ENCODE data around the gene TMEM163. TPM values are rescaled to one million over a fixed set of nuclear protein-coding genes. Genes with fewer than 3 reads are reported as not detected.

TMEM163 gene
- total RNA-seq, 4 donors from 2014 or later = 0.27 to 4.7 (median 1.1) TPM

DNA sequence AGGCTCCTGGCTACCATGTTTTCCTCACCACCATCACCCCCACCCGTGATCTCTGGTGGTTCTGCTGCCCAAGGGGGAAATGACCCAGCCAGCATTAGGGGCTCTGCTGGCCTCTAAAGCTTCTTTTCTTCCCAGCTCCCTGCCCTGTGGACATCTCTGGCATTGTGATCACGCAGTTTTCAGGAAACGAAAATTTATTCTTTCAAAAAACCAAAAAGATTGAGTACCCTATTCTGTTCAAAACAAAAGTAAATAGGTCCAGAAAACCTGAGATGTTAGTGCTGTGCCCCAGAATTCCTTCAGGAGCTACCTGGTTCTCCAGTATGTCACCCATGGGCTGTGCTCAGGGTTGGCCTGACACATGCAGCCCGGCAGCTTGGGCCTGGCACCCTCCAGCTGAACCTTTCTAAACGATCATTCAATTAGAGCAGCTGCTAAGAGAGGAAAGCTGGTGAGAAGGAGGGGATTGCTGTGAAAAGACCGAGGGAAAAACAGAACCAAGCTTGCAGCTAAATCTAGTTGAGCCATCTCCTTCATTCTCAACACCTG is 307.4 kb downstream of the TMEM163 start:
- Histone ChIP-seq H3K27ac (peak overlapping the region in 1 of 3 donors; percentile 39), H3K9me3 (no peaks in the 10 kb centered on the region), H3K4me3 (replicated peaks in 1 of 3) (no peak overlapping the region), H3K27me3 (no peaks in the 10 kb centered on the region), H3K4me1 (peaks cover 0 to 18% of the 10 kb centered on the region in 2 donors), H3K36me3 (no peaks in the 10 kb centered on the region)
- DNase-seq = no peak
- TF ChIP-seq, protein P1, sequence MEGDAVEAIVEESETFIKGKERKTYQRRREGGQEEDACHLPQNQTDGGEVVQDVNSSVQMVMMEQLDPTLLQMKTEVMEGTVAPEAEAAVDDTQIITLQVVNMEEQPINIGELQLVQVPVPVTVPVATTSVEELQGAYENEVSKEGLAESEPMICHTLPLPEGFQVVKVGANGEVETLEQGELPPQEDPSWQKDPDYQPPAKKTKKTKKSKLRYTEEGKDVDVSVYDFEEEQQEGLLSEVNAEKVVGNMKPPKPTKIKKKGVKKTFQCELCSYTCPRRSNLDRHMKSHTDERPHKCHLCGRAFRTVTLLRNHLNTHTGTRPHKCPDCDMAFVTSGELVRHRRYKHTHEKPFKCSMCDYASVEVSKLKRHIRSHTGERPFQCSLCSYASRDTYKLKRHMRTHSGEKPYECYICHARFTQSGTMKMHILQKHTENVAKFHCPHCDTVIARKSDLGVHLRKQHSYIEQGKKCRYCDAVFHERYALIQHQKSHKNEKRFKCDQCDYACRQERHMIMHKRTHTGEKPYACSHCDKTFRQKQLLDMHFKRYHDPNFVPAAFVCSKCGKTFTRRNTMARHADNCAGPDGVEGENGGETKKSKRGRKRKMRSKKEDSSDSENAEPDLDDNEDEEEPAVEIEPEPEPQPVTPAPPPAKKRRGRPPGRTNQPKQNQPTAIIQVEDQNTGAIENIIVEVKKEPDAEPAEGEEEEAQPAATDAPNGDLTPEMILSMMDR (IDR thresholded peaks at IDR 0.05) = no peak
- no peak for TF ChIP-seq POLR2A (IDR thresholded peaks at IDR 0.05)
- intact Hi-C loops (cut with DNase I) = loop anchor here (5.0 to 10.0 kb wide), 3 partner anchors 167 to 527 kb away; no protein-coding TSS in a partner anchor
- 71 to 78% methylated on average over 6 of the region's 6 CpGs for WGBS, 2 donors

DNA sequence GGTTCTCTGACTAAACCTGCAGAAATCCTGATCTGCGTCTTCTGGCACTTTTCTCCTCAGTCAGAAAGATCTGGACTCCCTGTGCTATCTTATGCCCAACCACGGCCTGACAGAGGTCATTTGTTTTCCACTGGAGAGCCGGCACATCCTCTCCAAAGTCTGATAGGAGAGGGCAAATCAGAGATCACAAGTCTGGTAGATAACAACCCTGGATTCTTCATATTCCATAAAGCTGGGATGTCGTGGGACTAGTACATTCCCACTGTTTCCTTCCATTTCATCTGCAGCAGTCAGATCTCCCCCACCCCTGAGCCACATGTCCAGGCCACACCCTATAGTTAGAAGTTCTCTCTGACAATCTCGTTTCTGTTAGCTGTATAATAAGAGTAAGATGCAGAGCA is 308.0 kb downstream of the TMEM163 start:
- no peak for DNase-seq
- Histone ChIP-seq H3K4me3 (replicated peaks in 1 of 3) (no peak overlapping the region), H3K9me3 (no peaks in the 10 kb centered on the region), H3K36me3 (no peaks in the 10 kb centered on the region), H3K27me3 (no peaks in the 10 kb centered on the region), H3K4me1 (peaks cover 0 to 18% of the 10 kb centered on the region in 2 donors), H3K27ac (no peak overlapping the region)
- intact Hi-C loops (cut with DNase I) = loop anchor here (5.0 to 10.0 kb wide), 3 partner anchors 166 to 526 kb away; no protein-coding TSS in a partner anchor
- TF ChIP-seq POLR2A (IDR thresholded peaks at IDR 0.05) = no peak
- TF ChIP-seq, protein P1 (IDR thresholded peaks at IDR 0.05) = no peak
- 71 to 80% methylated on average over 5 of the region's 5 CpGs for WGBS, 2 donors

DNA sequence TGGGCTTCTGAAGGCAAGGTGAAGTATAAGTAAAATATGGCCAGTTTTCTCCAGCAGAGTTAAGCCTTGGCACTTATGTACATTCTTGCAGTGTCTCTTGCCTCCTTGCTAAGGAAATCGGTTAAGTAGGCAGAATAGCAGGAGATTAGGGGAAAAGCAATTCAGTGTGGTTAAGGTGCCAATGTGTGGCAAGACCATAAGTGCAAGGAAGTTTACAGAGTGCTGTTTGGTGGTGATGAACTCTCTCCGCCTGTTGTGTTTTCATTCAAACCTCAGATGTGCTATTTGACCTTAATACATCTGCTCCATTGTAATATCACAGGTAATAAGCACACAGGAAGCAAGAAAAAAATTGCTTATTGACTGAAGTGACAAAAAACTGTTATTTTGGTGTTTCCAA is 308.8 kb downstream of the TMEM163 start:
- H3K27me3 ChIP-seq = no peaks in the 10 kb centered on the region
- intact Hi-C loops (cut with DNase I) = loop anchor here (5.0 to 10.0 kb wide), 3 partner anchors 165 to 525 kb away; no protein-coding TSS in a partner anchor
- no peaks in the 10 kb centered on the region for H3K36me3 ChIP-seq
- peaks cover 0 to 18% of the 10 kb centered on the region in 2 donors for H3K4me1 ChIP-seq
- TF ChIP-seq POLR2A (IDR thresholded peaks at IDR 0.05) = no peak
- TF ChIP-seq, protein P1 (IDR thresholded peaks at IDR 0.05) = no peak
- no peak overlapping the region for H3K4me3 ChIP-seq (replicated peaks in 1 of 3)
- no peak for DNase-seq
- 84 to 87% methylated on average over 2 of the region's 2 CpGs for WGBS, 2 donors
- H3K27ac ChIP-seq = no peak overlapping the region
- no peaks in the 10 kb centered on the region for H3K9me3 ChIP-seq

DNA sequence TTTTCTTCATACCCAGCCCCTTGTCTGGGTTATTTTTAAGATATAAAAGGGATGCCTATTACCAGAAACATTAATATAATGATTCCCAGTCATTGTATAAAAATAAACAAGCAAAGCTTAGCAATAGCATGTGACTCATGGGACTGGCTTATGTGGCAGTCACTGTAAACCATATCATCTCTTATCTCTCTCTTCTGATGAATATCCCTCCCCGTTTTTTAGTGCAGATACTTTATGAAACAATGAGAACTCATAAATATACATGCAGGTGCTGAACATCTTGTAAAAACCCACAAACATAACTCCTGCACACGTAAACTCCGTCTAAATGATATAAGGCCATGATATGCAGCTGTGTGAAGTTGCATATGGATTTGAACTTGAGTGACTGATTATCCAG is 310.0 kb downstream of the TMEM163 start:
- TF ChIP-seq, protein P1 (IDR thresholded peaks at IDR 0.05) = no peak
- TF ChIP-seq POLR2A (IDR thresholded peaks at IDR 0.05) = no peak
- no peaks in the 10 kb centered on the region for H3K9me3 ChIP-seq
- DNase-seq = no peak
- 85 to 87% methylated on average over 3 of the region's 3 CpGs for WGBS, 2 donors
- H3K27me3 ChIP-seq = no peaks in the 10 kb centered on the region
- no peak overlapping the region for H3K4me3 ChIP-seq (replicated peaks in 1 of 3)
- peaks cover 0 to 18% of the 10 kb centered on the region in 2 donors for H3K4me1 ChIP-seq
- no peak overlapping the region for H3K27ac ChIP-seq
- no peaks in the 10 kb centered on the region for H3K36me3 ChIP-seq
- intact Hi-C loops (cut with DNase I) = no loop called here

DNA sequence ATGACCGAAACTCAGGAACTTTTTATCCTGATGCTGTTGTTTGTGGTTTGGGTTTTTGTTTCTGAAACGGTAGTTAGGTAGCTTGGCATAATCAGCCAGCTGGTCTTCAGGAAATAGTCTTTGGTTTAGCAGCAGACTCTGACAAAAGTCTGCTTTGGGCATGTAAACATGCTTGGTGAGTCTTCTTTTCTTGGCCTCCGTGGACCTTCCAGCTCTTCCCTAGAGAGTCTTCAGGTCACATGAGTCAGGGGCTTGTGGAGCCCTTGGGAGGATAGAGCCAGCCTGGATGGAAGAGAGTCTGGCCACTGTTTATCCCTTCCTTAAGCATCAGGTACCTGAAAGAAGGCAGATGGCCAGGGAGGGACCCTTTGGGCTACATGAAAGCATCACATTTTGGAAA is 310.4 kb downstream of the TMEM163 start:
- peaks cover 0 to 18% of the 10 kb centered on the region in 2 donors for H3K4me1 ChIP-seq
- H3K4me3 ChIP-seq (replicated peaks in 1 of 3) = no peak overlapping the region
- no peak overlapping the region for H3K27ac ChIP-seq
- intact Hi-C loops (cut with DNase I) = no loop called here
- 70 to 77% methylated on average over 3 of the region's 3 CpGs for WGBS, 2 donors
- no peak for DNase-seq
- no peaks in the 10 kb centered on the region for H3K36me3 ChIP-seq
- no peaks in the 10 kb centered on the region for H3K27me3 ChIP-seq
- H3K9me3 ChIP-seq = no peaks in the 10 kb centered on the region
- TF ChIP-seq, protein P1 (IDR thresholded peaks at IDR 0.05) = no peak
- no peak for TF ChIP-seq POLR2A (IDR thresholded peaks at IDR 0.05)

Data from thyroid gland (tissue), 4 donors.